ENCODE measurements around the gene RPS18. TPM values are rescaled to one million over a fixed set of nuclear protein-coding genes. Genes with fewer than 3 reads are reported as not detected.
A peak's percentile ranks its signal among the peaks of the same experiment; 100 is the strongest.

The RPS18 gene
- total and polyA plus RNA-seq, 9 of the 15 experiments (the other 6 are each of a cell fraction or from before 2014, with no cell fraction given): 5,023 to 17,516 (median 8,131) TPM

DNA sequence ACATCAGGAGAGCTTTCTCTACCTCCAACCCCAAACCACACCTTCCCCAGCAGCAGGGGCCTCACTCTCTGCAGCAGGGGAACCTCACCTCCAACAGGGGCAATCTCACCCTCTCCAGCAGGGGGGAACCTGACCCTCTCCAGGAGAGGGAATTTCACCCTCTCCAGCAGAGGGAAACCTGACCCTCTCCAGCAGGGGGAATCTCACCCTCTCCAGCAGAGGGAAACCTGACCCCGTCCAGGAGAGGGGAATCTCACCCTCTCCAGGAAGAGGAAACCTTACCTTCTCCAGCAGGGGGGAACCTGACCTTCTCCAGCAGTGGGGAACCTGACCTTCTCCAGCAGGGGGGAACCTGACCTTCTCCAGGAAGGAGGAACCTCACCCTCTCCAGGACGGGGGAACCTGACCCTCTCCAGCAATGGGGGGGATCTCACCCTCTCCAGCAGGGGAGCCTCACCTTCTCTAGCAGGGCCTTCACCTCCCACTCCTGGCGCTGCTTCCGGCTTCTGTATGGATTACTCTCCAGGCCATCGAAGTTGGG is 8.2 kb downstream of the RPS18 start (continued):
- peak; percentile 57 for TF ChIP-seq CREM (IDR thresholded peaks at IDR 0.05; ENCODE audit: low read depth)
- TF ChIP-seq, protein P1, sequence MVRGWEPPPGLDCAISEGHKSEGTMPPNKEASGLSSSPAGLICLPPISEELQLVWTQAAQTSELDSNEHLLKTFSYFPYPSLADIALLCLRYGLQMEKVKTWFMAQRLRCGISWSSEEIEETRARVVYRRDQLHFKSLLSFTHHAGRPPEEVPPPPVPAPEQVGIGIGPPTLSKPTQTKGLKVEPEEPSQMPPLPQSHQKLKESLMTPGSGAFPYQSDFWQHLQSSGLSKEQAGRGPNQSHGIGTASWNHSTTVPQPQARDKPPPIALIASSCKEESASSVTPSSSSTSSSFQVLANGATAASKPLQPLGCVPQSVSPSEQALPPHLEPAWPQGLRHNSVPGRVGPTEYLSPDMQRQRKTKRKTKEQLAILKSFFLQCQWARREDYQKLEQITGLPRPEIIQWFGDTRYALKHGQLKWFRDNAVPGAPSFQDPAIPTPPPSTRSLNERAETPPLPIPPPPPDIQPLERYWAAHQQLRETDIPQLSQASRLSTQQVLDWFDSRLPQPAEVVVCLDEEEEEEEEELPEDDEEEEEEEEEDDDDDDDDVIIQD (CRISPR knock-in tag; IDR thresholded peaks at IDR 0.05): no peak
- no peak; the same call in 1 of the 2 replicates for TF ChIP-seq FOXP4 (CRISPR knock-in tag; IDR thresholded peaks at IDR 0.05; ENCODE audit: borderline replicate concordance)
- TF ChIP-seq, protein P2, sequence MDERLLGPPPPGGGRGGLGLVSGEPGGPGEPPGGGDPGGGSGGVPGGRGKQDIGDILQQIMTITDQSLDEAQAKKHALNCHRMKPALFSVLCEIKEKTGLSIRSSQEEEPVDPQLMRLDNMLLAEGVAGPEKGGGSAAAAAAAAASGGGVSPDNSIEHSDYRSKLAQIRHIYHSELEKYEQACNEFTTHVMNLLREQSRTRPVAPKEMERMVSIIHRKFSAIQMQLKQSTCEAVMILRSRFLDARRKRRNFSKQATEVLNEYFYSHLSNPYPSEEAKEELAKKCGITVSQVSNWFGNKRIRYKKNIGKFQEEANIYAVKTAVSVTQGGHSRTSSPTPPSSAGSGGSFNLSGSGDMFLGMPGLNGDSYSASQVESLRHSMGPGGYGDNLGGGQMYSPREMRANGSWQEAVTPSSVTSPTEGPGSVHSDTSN (CRISPR knock-in tag; IDR thresholded peaks at IDR 0.05; ENCODE audit: low read depth): no peak
- TF ChIP-seq, protein P2 (tag; conservative IDR thresholded peaks at IDR 0.05; ENCODE audit: low read depth): no peak
- TF ChIP-seq NR1H2 (CRISPR knock-in tag; IDR thresholded peaks at IDR 0.05): no peak
- no peak for TF ChIP-seq SUPT5H (IDR thresholded peaks at IDR 0.05)
- TF ChIP-seq ZNF830 (CRISPR knock-in tag; IDR thresholded peaks at IDR 0.05): no peak
- TF ChIP-seq ELF1 (tag; IDR thresholded peaks at IDR 0.05): peak; percentile 82
- TF ChIP-seq NR2C1 (IDR thresholded peaks at IDR 0.05): peak; percentile 74
- TF ChIP-seq NR2C1 (tag; IDR thresholded peaks at IDR 0.05): peak; percentile 76
- TF ChIP-seq XRCC3 (IDR thresholded peaks at IDR 0.05): no peak
- TF ChIP-seq CAMTA2 (CRISPR knock-in tag; conservative IDR thresholded peaks at IDR 0.05): no peak
- TF ChIP-seq CLOCK (CRISPR knock-in tag; IDR thresholded peaks at IDR 0.05; ENCODE audit: borderline replicate concordance): no peak
- no peak for TF ChIP-seq CBX2 (IDR thresholded peaks at IDR 0.05; ENCODE audit: insufficient read depth, low read length, poor library complexity, severe bottlenecking)
- TF ChIP-seq PTBP1 (IDR thresholded peaks at IDR 0.05; ENCODE audit: low read depth, low read length): no peak
- TF ChIP-seq ETS2 (tag; IDR thresholded peaks at IDR 0.05; ENCODE audit: borderline replicate concordance, poor library complexity, severe bottlenecking): no peak
- TF ChIP-seq ZNF764 (CRISPR knock-in tag; IDR thresholded peaks at IDR 0.05; ENCODE audit: low read depth): no peak
- TF ChIP-seq TCF7L2 (IDR thresholded peaks at IDR 0.05; ENCODE audit: low read depth, low read length): peak; percentile 44; the same call in 1 of the 2 replicates
- TF ChIP-seq PRMT5 (CRISPR knock-in tag; IDR thresholded peaks at IDR 0.05): no peak
- no peak for TF ChIP-seq GTF2E2 (tag; IDR thresholded peaks at IDR 0.05)

Measured in K562 (cell line).